K562 (cell line): ENCODE data around the gene PSMA7. TPM values are rescaled to one million over a fixed set of nuclear protein-coding genes. Genes with fewer than 3 reads are reported as not detected.

Experiments used
- CHAMP1 ChIP-seq: fragments of 450-650 bp; IDR thresholded peaks from 2 replicates; pipeline ENCODE4 v1.6.1; 2016; ENCODE audit warnings: mild to moderate bottlenecking
- CREB3 ChIP-seq: fragments of 450-650 bp; conservative IDR thresholded peaks from 2 replicates; pipeline ENCODE4 v1.6.1; 2016; ENCODE audit warnings: missing genetic modification characterization, low read depth, mild to moderate bottlenecking, missing compliant biosample characterization, moderate library complexity
- DLX4 ChIP-seq: fragments of 250-450 bp; sonication (Bioruptor Pico); IDR thresholded peaks from 2 replicates; pipeline ENCODE4 v1.6.1; 2021; ENCODE audit warnings: mild to moderate bottlenecking
- HINFP ChIP-seq: fragments of 450-650 bp; conservative IDR thresholded peaks from 2 replicates; pipeline ENCODE4 v1.6.1; 2016; ENCODE audit warnings: missing genetic modification characterization, low read depth, mild to moderate bottlenecking, control low read depth, missing compliant biosample characterization
- IRF1 ChIP-seq: sonication (generic); formaldehyde crosslinking; IDR thresholded peaks from 2 replicates; pipeline ENCODE4 v1.8.0; 2022; ENCODE audit warnings: missing genetic modification reagents, mild to moderate bottlenecking, borderline replicate concordance
- MITF ChIP-seq: IDR thresholded peaks from 2 replicates; pipeline ENCODE4 v1.6.1; 2014; ENCODE audit warnings: antibody characterized with exemption
- POLR2A ChIP-seq: fragments of 450-650 bp; conservative IDR thresholded peaks from 2 replicates; pipeline ENCODE4 v1.6.1; 2016
- POLR2AphosphoS2 ChIP-seq: IDR thresholded peaks from 2 replicates; pipeline ENCODE4 v1.6.1; 2012; ENCODE audit warnings: low read length, improper control_type of control experiment
- PREB ChIP-seq: sonication (generic); formaldehyde crosslinking; IDR thresholded peaks from 2 replicates; pipeline ENCODE4 v1.8.1; 2023; ENCODE audit warnings: mild to moderate bottlenecking, missing genetic modification reagents
- RFX7 ChIP-seq: fragments of 250-450 bp; sonication (Bioruptor Pico); IDR thresholded peaks from 2 replicates; pipeline ENCODE4 v1.5.1; 2021; ENCODE audit warnings: mild to moderate bottlenecking
- SIN3A ChIP-seq, 2 experiments: fragments of 150-350 bp in 1 of 2; IDR thresholded peaks; 2 replicates each; pipeline ENCODE4 v1.6.1; 2011 to 2016; ENCODE audit warnings: borderline replicate concordance in 2 of 2, low read depth in 2 of 2, low read length in 2 of 2, mild to moderate bottlenecking in 2 of 2, moderate library complexity in 2 of 2; ENCODE audit not compliant: control insufficient read depth in 1 of 2
- TRIM24 ChIP-seq, 2 experiments: fragments of 450-650 bp; IDR thresholded peaks; 2 replicates each; pipeline ENCODE4 v1.6.1; 2016
- U2AF2 ChIP-seq: fragments of 200-400 bp; formaldehyde crosslinking; optimal IDR thresholded peaks from 2 replicates; pipeline ENCODE3; 2017; ENCODE audit warnings: low read depth, mild to moderate bottlenecking, low read length
- ZNF197 ChIP-seq: fragments of 200-800 bp; sonication (Bioruptor generic); IDR thresholded peaks from 2 replicates; pipeline ENCODE4 v1.6.1; 2016; ENCODE audit warnings: low read depth, missing genetic modification characterization, missing compliant biosample characterization
- polyA plus RNA-seq, 8 experiments: library from polyadenylated mRNA; depleted of rRNA in 4 of 8; stranded (reverse) in 5 of 8; unstranded in 3 of 8; fragments of >200 nt; fragmentation: Nextera tagmentation in 2 of 8; fragmentation: Illumina TruSeq in 1 of 8; extraction: Ambion mirVana in 2 of 8; extraction: Trizol in 1 of 8; gene quantifications; 2 replicates each; pipeline versions ENCODE4 v1.2.1 to v1.2.3, GENCODE V29; 2011 to 2014; ENCODE audit warnings: inconsistent platforms in 1 of 8, missing spikeins in 1 of 8
- total RNA-seq, 7 experiments: library from RNA; depleted of rRNA in 6 of 7; stranded (reverse); fragments of >200 nt in 6 of 7; fragmentation: Illumina TruSeq in 2 of 7; extraction: Trizol in 2 of 7; gene quantifications; 2 replicates each; pipeline versions ENCODE4 v1.2.1 to v1.2.3, GENCODE V29; 2011 to 2021; ENCODE audit warnings: low replicate concordance in 1 of 7

PSMA7 gene
- total and polyA plus RNA-seq, 9 of the 15 experiments (the other 6 are each of a cell fraction or from before 2014, with no cell fraction given) = 257 to 510 (median 393) TPM

GRCh38 chr20:62146019-62146755 lies 3.0 kb upstream of the PSMA7 start (continued):
- TF ChIP-seq CHAMP1 (no peak), CREB3 (no peak), DLX4 (CRISPR knock-in tag) (no peak), IRF1 (CRISPR knock-in tag) (no peak; the same call in 1 of the 2 replicates), ZNF197 (CRISPR knock-in tag) (peak; percentile 81), POLR2A (no peak), TRIM24 (IDR thresholded peaks at IDR 0.05) (0 out of 4 replicates have a peak, but pooled peaks of 1 of the 2 experiments have one; percentile 45), SIN3A (IDR thresholded peaks at IDR 0.05; ENCODE audit: borderline replicate concordance in 2 of 2, control insufficient read depth in 1 of 2, low read depth in 2 of 2, low read length in 2 of 2) (peak; percentile 46 to 69; a peak in 2 of 4 replicates), HINFP (tag) (no peak), POLR2AphosphoS2 (no peak), MITF (peak; percentile 77; the same call in 1 of the 2 replicates), PREB (CRISPR knock-in tag) (no peak), RFX7 (CRISPR knock-in tag) (no peak), U2AF2 (no peak)
